Heart left ventricle (tissue), 16 donors: ENCODE data around the gene A1BG. TPM values are rescaled to one million over a fixed set of nuclear protein-coding genes. Genes with fewer than 3 reads are reported as not detected.
A peak's percentile ranks its signal among the peaks of the same experiment; 100 is the strongest.
"Not testable (repeated sequence)": the region's sequence is repeated elsewhere in the genome, so short reads cannot be mapped to it uniquely, and the experiment has no call there.

Experiments
- ATAC-seq, 4 donors: fragments of 200-7000 bp; cut with Tn5 transposase; one replicate each; pipeline ENCODE4 v1.9.1; 2020 to 2022; ENCODE audit warnings: moderate library complexity in 4 of 4, mild to moderate bottlenecking in 3 of 4, moderate number of reproducible peaks in 1 of 4
- DNase-seq, 5 donors: peaks; one replicate each; pipeline ENCODE4 v3.0.0-alpha.2; 2020
- H3K27ac ChIP-seq, 12 donors: fragments of 200-600 bp; sonication (generic) in 4 of 12; one replicate each; pipeline versions ENCODE4 v1.5.0 to v1.8.0; 2016 to 2022; ENCODE audit warnings: mild to moderate bottlenecking in 2 of 12
- H3K27me3 ChIP-seq, 9 donors: fragments of 200-600 bp; sonication (generic) in 2 of 9; one replicate each; pipeline versions ENCODE4 v1.5.1 to v1.8.0; 2016 to 2022; ENCODE audit warnings: mild to moderate bottlenecking in 3 of 9
- H3K36me3 ChIP-seq, 9 donors: fragments of 200-600 bp; sonication (generic) in 2 of 9; one replicate each; pipeline versions ENCODE4 v1.5.0 to v1.8.0; 2018 to 2022; ENCODE audit warnings: mild to moderate bottlenecking in 2 of 9
- H3K4me1 ChIP-seq, 12 donors: fragments of 200-600 bp; sonication (generic) in 4 of 12; one replicate each; pipeline versions ENCODE4 v1.5.0 to v1.8.0; 2016 to 2022; ENCODE audit warnings: mild to moderate bottlenecking in 3 of 12
- H3K4me3 ChIP-seq, 12 donors: fragments of 200-600 bp; sonication (generic) in 4 of 12; one replicate each; pipeline versions ENCODE4 v1.5.0 to v1.8.0; 2017 to 2022; ENCODE audit warnings: mild to moderate bottlenecking in 9 of 12, moderate library complexity in 4 of 12
- H3K9me3 ChIP-seq, 12 donors: fragments of 200-600 bp; sonication (generic) in 4 of 12; one replicate each; pipeline versions ENCODE4 v1.5.0 to v1.8.0; 2016 to 2022; ENCODE audit warnings: mild to moderate bottlenecking in 1 of 12
- POLR2A ChIP-seq, 2 donors: fragments of 450-650 bp; IDR thresholded peaks; one replicate each; pipeline ENCODE4 v1.6.1; 2017; ENCODE audit warnings: antibody characterized with exemption in 2 of 2, mild to moderate bottlenecking in 2 of 2, moderate library complexity in 2 of 2
- WGBS, 4 donors: extraction: QIAGEN DNeasy Blood & Tissue Kit in 2 of 4; methylation state at CpG; one replicate each; pipeline versions ENCODE4 v1.1.5 to v1.1.7; 2013 to 2018; 5-methylcytosine and 5-hydroxymethylcytosine counted together
- intact Hi-C, 10 donors: fragments of 100-400 bp; cut with DNase I; formaldehyde crosslinking; loops; one replicate each; pipeline versions ENCODE4 v1.11.1 to v1.14.2; 2022
- polyA plus RNA-seq, 2 donors: library from polyadenylated mRNA; stranded (reverse); fragments of 200-250 nt; gene quantifications; one replicate each; pipeline ENCODE4 v1.2.3, GENCODE V29; 2013
- total RNA-seq, 9 donors: library from RNA; depleted of rRNA in 2 of 9; stranded (reverse); fragments of >200 nt in 2 of 9; fragmentation: NEBNext Ultra II Directional in 3 of 9; extraction: Animal tissue kit (Norgen Biotek cat#: 25700) in 3 of 9; gene quantifications; one replicate each; pipeline versions ENCODE4 v1.1.0 to v1.2.4, GENCODE V29; 2016 to 2023
- TF ChIP-seq, protein P1 (sequence below), 12 donors: fragments of 200-600 bp; sonication (generic) in 4 of 12; IDR thresholded peaks; one replicate each; pipeline versions ENCODE4 v1.5.0 to v1.8.0; 2018 to 2022; ENCODE audit warnings: antibody characterized with exemption in 12 of 12, mild to moderate bottlenecking in 5 of 12
- donor health status: ischemic (EF 13 %, LVEDD 7.1; RV severe dilation, severe dysfunction).
- donor health status: healthy with polysubstance abuse.
- donor health status: DM: no; HTN: yes; CAD: no.
- donor health status: DM: no; HTN: no; CAD: no.
- donor health status: ischemic (EF 25% LVEDD 6.9; RV normal size, moderate dysfunction).
- donor health status: ischemic (EF 25% LVEDD 5.7; RV mildly dilated, moderate dysfunction).
- donor health status: healthy.
- donor health status: DM: yes; HTN: yes; CAD: no.
- donor health status: ischemic (EF 35%, LVEDD 5.7; RV mildly dilated, moderate dysfunction).
- donor health status: nonischemic (EF 11% LVEDD 7.7; RV severe dilation, severe dysfunction).
- donor health status: DM: yes; HTN: yes; CAD: no.
- donor health status: PGD.
- donor health status: ischemic (EF 29% LVEDD 5.4; RV normal size, mild dysfunction).
- donor health status: nonischemic (EF 23%, LVEDD 6.1; RV moderate dilation, normal function).

A1BG gene
- total and polyA plus RNA-seq, 11 donors: 0.23 to 6.6 (median 4.0) TPM

DNA sequence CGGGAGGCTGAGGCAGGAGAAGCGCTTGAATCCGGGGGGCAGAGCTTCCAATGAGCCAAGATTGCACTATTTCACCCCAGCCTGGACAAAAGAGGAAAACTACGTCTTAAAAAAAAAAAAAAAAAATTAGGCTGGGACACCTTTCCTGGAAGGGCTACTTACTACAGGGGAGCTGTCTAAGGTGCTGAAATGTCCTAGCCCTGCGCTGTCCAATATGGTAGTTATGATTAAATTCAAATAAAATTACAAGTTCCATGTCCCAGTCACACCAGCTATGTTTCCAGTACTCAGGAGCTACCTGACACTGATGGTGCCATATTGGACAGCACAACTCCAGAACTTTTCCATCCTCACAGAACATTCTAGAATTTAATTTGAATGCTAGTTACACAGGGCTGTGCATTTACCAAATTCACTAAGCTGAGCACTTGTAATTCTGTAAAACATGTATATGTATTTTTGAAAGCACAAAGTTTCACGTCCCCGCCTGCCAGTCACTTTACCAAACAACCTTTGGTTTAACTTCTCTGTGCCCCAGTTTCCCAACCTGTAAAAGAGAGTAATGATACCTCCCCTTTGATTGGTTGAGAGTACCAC is 35.7 kb downstream of the A1BG start:
- 56 to 66% (median 63%) methylated on average over 7 of the region's 7 CpGs for WGBS, 4 donors
- Histone ChIP-seq H3K27ac (no peak overlapping the region), H3K4me1 (no peaks in the 10 kb centered on the region), H3K9me3 (no peaks in the 10 kb centered on the region), H3K36me3 (peaks cover 0 to 47% (median 40%) of the 10 kb centered on the region in 9 donors), H3K4me3 (no peak overlapping the region), H3K27me3 (no peaks in the 10 kb centered on the region)
- intact Hi-C loops: loop anchor here in 1 of 10 donors (10.0 kb wide), 1 partner anchor 293 kb away; no protein-coding TSS in a partner anchor
- ATAC-seq: peak in 1 of 4 donors; percentile 21
- TF ChIP-seq, protein P1, sequence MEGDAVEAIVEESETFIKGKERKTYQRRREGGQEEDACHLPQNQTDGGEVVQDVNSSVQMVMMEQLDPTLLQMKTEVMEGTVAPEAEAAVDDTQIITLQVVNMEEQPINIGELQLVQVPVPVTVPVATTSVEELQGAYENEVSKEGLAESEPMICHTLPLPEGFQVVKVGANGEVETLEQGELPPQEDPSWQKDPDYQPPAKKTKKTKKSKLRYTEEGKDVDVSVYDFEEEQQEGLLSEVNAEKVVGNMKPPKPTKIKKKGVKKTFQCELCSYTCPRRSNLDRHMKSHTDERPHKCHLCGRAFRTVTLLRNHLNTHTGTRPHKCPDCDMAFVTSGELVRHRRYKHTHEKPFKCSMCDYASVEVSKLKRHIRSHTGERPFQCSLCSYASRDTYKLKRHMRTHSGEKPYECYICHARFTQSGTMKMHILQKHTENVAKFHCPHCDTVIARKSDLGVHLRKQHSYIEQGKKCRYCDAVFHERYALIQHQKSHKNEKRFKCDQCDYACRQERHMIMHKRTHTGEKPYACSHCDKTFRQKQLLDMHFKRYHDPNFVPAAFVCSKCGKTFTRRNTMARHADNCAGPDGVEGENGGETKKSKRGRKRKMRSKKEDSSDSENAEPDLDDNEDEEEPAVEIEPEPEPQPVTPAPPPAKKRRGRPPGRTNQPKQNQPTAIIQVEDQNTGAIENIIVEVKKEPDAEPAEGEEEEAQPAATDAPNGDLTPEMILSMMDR (IDR thresholded peaks at IDR 0.05): no peak
- no peak for TF ChIP-seq POLR2A (IDR thresholded peaks at IDR 0.05)
- no peak for DNase-seq

DNA sequence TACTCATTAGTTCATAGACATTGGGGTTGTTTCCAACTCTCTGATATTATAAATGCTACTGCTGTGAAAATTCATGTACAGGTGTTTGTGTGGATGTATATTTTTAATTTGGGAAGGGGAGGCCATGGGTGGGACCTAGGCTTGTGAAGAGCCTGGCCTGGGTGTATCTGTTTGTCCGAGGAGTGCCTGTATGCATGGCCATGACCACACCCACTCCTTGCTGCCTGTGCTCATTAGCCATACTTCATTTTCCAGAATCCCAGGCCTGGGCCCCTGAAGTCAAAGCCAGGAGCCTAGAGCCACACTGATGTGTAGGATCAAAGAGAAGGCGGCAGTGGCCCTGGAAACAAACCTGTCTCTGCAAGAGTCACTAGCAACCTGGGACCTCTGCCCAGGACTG is 37.7 kb downstream of the A1BG start:
- H3K27me3 ChIP-seq: no peaks in the 10 kb centered on the region
- intact Hi-C loops: loop anchor here in 1 of 10 donors (10.0 kb wide), 1 partner anchor 291 kb away; no protein-coding TSS in a partner anchor
- no peak overlapping the region for H3K4me3 ChIP-seq
- no peak for DNase-seq
- TF ChIP-seq, protein P1 (IDR thresholded peaks at IDR 0.05): no peak
- no peak for TF ChIP-seq POLR2A (IDR thresholded peaks at IDR 0.05)
- H3K36me3 ChIP-seq: peaks cover 0 to 57% (median 51%) of the 10 kb centered on the region in 9 donors
- H3K4me1 ChIP-seq: peaks cover 0 to 1% (median 0%) of the 10 kb centered on the region in 12 donors
- no peaks in the 10 kb centered on the region for H3K9me3 ChIP-seq
- 94 to 98% (median 95%) methylated on average over 2 of the region's 2 CpGs for WGBS, 4 donors
- H3K27ac ChIP-seq: no peak overlapping the region
- no peak for ATAC-seq

DNA sequence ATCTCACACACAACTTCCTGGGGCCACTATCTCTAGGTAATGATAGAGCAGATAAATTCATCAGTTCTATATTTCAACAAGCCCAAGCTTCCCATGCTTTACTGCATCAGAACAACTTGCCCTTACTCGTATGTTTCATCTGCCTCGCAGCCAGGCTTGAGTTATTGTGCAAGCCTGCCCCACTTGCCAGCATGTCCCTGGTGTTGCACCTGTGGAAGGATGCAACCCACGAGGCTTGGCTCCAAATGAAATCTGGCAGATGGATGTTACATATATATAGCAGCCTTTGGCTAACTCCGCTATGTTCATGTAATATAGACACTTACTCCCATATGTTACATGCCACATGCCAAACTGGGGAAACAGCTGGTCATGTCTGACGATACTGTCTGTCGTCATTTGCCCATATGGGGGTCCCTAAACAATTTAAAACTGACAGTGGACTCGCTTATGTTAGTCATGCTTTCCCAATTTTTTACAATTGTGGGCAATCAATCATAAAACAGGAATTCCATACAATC is 41.9 kb downstream of the A1BG start:
- Histone ChIP-seq H3K4me1 (peaks cover 0 to 9% (median 5%) of the 10 kb centered on the region in 12 donors), H3K4me3 (no peak overlapping the region), H3K27ac (no peak overlapping the region), H3K9me3 (no peaks in the 10 kb centered on the region), H3K36me3 (peaks cover 0 to 92% (median 82%) of the 10 kb centered on the region in 9 donors), H3K27me3 (no peaks in the 10 kb centered on the region)
- 90 to 95% (median 90%) methylated on average over 7 of the region's 7 CpGs for WGBS, 4 donors
- no peak for ATAC-seq
- no peak for DNase-seq
- intact Hi-C loops: loop anchor here in 2 of 10 donors (5.0 to 10.0 kb wide), 2 partner anchors 129 to 287 kb away; partner anchors contain the start of gene ZNF274 (in 1 of the 2)
- TF ChIP-seq, protein P1 (IDR thresholded peaks at IDR 0.05): no peak
- TF ChIP-seq POLR2A (IDR thresholded peaks at IDR 0.05): no peak

DNA sequence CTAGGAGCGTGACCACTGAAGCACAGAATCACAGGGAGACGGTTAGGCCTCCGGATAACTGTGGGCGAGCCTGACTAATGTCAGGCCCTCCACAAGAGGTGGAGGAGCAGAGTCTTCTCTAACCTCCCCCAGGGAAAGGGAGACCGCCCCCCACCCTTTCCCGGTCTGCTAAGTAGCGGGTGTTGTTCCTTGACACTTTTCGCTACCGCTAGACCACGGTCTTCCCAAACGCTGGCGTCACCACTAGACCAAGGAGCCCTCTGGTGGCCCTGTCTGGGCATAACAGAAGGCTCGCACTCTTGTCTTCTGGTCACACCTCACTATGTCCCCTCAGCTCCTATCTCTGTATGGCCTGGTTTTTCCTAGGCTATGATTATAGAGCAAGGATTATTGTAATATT is 42.6 kb downstream of the A1BG start:
- DNase-seq (peak in 4 of 5 donors; percentile 28 to 57 (median 42)), ATAC-seq (peak in 2 of 4 donors; percentile 39 to 49)
- intact Hi-C loops: loop anchor here in 2 of 10 donors (5.0 to 10.0 kb wide), 2 partner anchors 128 to 286 kb away; partner anchors contain the start of gene ZNF274 (in 1 of the 2)
- peaks cover 0 to 16% (median 13%) of the 10 kb centered on the region in 12 donors for H3K4me1 ChIP-seq
- H3K9me3 ChIP-seq, H3K27ac ChIP-seq, H3K4me3 ChIP-seq, H3K27me3 ChIP-seq: not testable (repeated sequence)
- TF ChIP-seq, protein P1 (IDR thresholded peaks at IDR 0.05): peak; percentile 40 to 70 (median 58)
- 39 to 52% (median 43%) methylated on average over 12 to 13 of the region's 13 CpGs for WGBS, 4 donors
- H3K36me3 ChIP-seq: peaks cover 0 to 85% (median 80%) of the 10 kb centered on the region in 9 donors
